ENCODE measurements around the gene UVRAG.

UVRAG gene

DNA sequence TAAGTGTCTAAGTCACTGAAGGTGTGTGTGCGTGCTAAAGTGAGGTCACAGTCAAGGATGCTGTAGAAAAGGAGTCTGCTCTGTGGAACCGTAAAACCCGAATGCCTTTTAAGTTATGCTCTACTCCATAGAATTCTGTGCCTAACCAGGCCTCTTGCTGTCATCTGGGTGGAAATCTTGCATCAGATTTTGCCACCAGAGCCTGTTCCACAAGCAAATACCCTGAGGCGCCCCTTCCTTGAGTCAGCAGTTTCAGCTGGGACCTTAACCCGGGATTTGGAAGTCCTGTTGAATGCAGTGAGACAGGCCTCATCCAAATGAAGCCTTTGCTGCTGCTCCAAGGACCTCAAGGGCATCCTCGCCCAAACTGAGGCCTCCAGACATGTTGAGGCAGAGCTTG, 281.5 kb downstream of the UVRAG start:
- POLR2A ChIA-PET: no interaction called here
- no peaks in the 10 kb centered on the region for H3K9me3 ChIP-seq (ENCODE audit: control insufficient read depth, insufficient read depth, low read depth, low read length)
- TF ChIP-seq SCRT2 (tag by site-specific recombination; IDR thresholded peaks at IDR 0.05): peak; percentile 52; the same call in 1 of the 2 replicates
- no peak for TF ChIP-seq SETDB1 (IDR thresholded peaks at IDR 0.05; ENCODE audit: insufficient read length, low read length)
- H3K36me3 ChIP-seq (ENCODE audit: control insufficient read depth in 2 of 2, insufficient read depth in 1 of 2, low read length in 2 of 2): no peaks in the 10 kb centered on the region
- CTCF ChIA-PET: interaction anchor here (0.6 kb wide), 1 partner anchor 21 kb away, joined by 3 read pairs; no protein-coding TSS in a partner anchor
- no peaks in the 10 kb centered on the region for H3K4me1 ChIP-seq (ENCODE audit: control insufficient read depth, insufficient read depth, low read length)
- no peak overlapping the region for H3K27ac ChIP-seq (ENCODE audit: extremely low read depth, low read depth, low read length)
- no peak overlapping the region for H3K4me3 ChIP-seq (ENCODE audit: low read depth, low read length)

DNA sequence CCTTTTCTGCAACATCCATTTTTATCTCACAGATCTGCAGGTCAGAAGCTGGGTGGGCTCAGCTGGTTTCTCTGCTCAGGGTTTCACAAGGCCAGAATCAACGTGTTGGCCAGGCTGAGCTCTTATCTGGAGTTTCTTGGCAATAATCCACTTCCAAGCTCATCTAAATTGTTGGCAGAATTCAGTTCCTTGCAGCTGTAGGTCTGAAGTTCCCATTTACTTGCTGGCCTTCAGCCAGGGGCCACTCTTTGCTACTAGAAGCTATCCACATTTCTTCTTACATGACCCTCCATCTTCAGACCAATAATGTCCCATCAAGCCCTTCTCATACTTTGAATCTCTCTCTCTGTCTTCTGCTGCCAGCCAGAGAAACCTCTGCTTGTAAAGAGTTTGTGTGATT, 287.8 kb downstream of the UVRAG start:
- TF ChIP-seq HOXD13 (CRISPR knock-in tag; IDR thresholded peaks at IDR 0.05; ENCODE audit: borderline replicate concordance) (no peak), MEIS1 (CRISPR knock-in tag; IDR thresholded peaks at IDR 0.05; ENCODE audit: borderline replicate concordance) (no peak), ZNF184 (tag by site-specific recombination; IDR thresholded peaks at IDR 0.05) (no peak), ZNF785 (tag by site-specific recombination; IDR thresholded peaks at IDR 0.05) (no peak), ZNF341 (tag by site-specific recombination; IDR thresholded peaks at IDR 0.05; ENCODE audit: low read depth) (no peak), ZNF596 (tag by site-specific recombination; IDR thresholded peaks at IDR 0.05) (no peak)
- TF ChIP-seq, protein P1, sequence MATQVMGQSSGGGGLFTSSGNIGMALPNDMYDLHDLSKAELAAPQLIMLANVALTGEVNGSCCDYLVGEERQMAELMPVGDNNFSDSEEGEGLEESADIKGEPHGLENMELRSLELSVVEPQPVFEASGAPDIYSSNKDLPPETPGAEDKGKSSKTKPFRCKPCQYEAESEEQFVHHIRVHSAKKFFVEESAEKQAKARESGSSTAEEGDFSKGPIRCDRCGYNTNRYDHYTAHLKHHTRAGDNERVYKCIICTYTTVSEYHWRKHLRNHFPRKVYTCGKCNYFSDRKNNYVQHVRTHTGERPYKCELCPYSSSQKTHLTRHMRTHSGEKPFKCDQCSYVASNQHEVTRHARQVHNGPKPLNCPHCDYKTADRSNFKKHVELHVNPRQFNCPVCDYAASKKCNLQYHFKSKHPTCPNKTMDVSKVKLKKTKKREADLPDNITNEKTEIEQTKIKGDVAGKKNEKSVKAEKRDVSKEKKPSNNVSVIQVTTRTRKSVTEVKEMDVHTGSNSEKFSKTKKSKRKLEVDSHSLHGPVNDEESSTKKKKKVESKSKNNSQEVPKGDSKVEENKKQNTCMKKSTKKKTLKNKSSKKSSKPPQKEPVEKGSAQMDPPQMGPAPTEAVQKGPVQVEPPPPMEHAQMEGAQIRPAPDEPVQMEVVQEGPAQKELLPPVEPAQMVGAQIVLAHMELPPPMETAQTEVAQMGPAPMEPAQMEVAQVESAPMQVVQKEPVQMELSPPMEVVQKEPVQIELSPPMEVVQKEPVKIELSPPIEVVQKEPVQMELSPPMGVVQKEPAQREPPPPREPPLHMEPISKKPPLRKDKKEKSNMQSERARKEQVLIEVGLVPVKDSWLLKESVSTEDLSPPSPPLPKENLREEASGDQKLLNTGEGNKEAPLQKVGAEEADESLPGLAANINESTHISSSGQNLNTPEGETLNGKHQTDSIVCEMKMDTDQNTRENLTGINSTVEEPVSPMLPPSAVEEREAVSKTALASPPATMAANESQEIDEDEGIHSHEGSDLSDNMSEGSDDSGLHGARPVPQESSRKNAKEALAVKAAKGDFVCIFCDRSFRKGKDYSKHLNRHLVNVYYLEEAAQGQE (tag by site-specific recombination; IDR thresholded peaks at IDR 0.05): no peak
- TF ChIP-seq, protein P2, sequence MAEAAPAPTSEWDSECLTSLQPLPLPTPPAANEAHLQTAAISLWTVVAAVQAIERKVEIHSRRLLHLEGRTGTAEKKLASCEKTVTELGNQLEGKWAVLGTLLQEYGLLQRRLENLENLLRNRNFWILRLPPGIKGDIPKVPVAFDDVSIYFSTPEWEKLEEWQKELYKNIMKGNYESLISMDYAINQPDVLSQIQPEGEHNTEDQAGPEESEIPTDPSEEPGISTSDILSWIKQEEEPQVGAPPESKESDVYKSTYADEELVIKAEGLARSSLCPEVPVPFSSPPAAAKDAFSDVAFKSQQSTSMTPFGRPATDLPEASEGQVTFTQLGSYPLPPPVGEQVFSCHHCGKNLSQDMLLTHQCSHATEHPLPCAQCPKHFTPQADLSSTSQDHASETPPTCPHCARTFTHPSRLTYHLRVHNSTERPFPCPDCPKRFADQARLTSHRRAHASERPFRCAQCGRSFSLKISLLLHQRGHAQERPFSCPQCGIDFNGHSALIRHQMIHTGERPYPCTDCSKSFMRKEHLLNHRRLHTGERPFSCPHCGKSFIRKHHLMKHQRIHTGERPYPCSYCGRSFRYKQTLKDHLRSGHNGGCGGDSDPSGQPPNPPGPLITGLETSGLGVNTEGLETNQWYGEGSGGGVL (tag by site-specific recombination; IDR thresholded peaks at IDR 0.05): no peak
- TF ChIP-seq, protein P3, sequence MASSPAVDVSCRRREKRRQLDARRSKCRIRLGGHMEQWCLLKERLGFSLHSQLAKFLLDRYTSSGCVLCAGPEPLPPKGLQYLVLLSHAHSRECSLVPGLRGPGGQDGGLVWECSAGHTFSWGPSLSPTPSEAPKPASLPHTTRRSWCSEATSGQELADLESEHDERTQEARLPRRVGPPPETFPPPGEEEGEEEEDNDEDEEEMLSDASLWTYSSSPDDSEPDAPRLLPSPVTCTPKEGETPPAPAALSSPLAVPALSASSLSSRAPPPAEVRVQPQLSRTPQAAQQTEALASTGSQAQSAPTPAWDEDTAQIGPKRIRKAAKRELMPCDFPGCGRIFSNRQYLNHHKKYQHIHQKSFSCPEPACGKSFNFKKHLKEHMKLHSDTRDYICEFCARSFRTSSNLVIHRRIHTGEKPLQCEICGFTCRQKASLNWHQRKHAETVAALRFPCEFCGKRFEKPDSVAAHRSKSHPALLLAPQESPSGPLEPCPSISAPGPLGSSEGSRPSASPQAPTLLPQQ (tag by site-specific recombination; IDR thresholded peaks at IDR 0.05): no peak
- H3K36me3 ChIP-seq (ENCODE audit: control insufficient read depth in 2 of 2, insufficient read depth in 1 of 2, low read length in 2 of 2): no peaks in the 10 kb centered on the region
- H3K9me3 ChIP-seq (ENCODE audit: control insufficient read depth, insufficient read depth, low read depth, low read length): no peaks in the 10 kb centered on the region
- ChIA-PET CTCF (interaction anchor here (0.5 to 0.8 kb wide), 2 partner anchors 10 to 185 kb away, joined by 3 read pairs; no protein-coding TSS in a partner anchor), POLR2A (no interaction called here)
- H3K4me3 ChIP-seq (ENCODE audit: low read depth, low read length): no peak overlapping the region
- no peak overlapping the region for H3K27ac ChIP-seq (ENCODE audit: extremely low read depth, low read depth, low read length)
- no peaks in the 10 kb centered on the region for H3K4me1 ChIP-seq (ENCODE audit: control insufficient read depth, insufficient read depth, low read length)

DNA sequence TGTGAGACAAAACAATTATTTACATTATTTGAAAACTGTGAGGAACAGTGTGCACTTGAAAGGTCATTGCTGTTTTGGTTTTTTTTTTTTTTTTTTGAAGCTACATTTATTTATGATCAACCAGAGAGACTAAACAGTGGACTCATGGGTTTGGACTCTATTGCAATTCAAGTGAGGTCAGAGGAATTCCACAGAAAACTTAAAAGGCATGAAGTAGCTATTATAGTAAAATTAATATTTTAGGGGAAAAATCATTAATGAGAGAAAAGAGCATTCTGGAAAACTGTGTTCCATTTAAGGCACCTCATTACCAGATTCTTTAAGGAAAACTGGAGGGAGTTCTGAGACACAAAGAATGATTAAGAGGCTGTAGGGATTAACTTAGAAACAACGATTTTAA, 288.4 kb downstream of the UVRAG start:
- CTCF ChIA-PET: interaction anchor here (0.5 kb wide), 1 partner anchor 186 kb away, joined by 3 read pairs; no protein-coding TSS in a partner anchor
- no peaks in the 10 kb centered on the region for H3K9me3 ChIP-seq (ENCODE audit: control insufficient read depth, insufficient read depth, low read depth, low read length)
- H3K4me1 ChIP-seq (ENCODE audit: control insufficient read depth, insufficient read depth, low read length): no peaks in the 10 kb centered on the region
- H3K36me3 ChIP-seq (ENCODE audit: control insufficient read depth in 2 of 2, insufficient read depth in 1 of 2, low read length in 2 of 2): no peaks in the 10 kb centered on the region
- no peak overlapping the region for H3K27ac ChIP-seq (ENCODE audit: extremely low read depth, low read depth, low read length)
- no peak overlapping the region for H3K4me3 ChIP-seq (ENCODE audit: low read depth, low read length)
- POLR2A ChIA-PET: no interaction called here
- TF ChIP-seq ZNF426 (tag by site-specific recombination; IDR thresholded peaks at IDR 0.05): no peak
- TF ChIP-seq ZNF707 (tag by site-specific recombination; IDR thresholded peaks at IDR 0.05): no peak
- TF ChIP-seq ZBTB8A (tag by site-specific recombination; IDR thresholded peaks at IDR 0.05): no peak
- no peak for TF ChIP-seq TRIM28 (IDR thresholded peaks at IDR 0.05; ENCODE audit: borderline replicate concordance, low read length)
- TF ChIP-seq ZNF266 (tag by site-specific recombination; IDR thresholded peaks at IDR 0.05; ENCODE audit: low read depth): no peak
- TF ChIP-seq, protein P4, sequence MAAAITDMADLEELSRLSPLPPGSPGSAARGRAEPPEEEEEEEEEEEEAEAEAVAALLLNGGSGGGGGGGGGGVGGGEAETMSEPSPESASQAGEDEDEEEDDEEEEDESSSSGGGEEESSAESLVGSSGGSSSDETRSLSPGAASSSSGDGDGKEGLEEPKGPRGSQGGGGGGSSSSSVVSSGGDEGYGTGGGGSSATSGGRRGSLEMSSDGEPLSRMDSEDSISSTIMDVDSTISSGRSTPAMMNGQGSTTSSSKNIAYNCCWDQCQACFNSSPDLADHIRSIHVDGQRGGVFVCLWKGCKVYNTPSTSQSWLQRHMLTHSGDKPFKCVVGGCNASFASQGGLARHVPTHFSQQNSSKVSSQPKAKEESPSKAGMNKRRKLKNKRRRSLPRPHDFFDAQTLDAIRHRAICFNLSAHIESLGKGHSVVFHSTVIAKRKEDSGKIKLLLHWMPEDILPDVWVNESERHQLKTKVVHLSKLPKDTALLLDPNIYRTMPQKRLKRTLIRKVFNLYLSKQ (tag by site-specific recombination; IDR thresholded peaks at IDR 0.05; ENCODE audit: borderline replicate concordance): no peak
- TF ChIP-seq ZFHX2 (tag by site-specific recombination; conservative IDR thresholded peaks at IDR 0.05): no peak
- no peak for TF ChIP-seq BCL11B (tag by site-specific recombination; IDR thresholded peaks at IDR 0.05; ENCODE audit: low read depth)
- no peak for TF ChIP-seq KLF1 (tag by site-specific recombination; IDR thresholded peaks at IDR 0.05)
- no peak for TF ChIP-seq SCRT2 (tag by site-specific recombination; IDR thresholded peaks at IDR 0.05)
- TF ChIP-seq, protein P5, sequence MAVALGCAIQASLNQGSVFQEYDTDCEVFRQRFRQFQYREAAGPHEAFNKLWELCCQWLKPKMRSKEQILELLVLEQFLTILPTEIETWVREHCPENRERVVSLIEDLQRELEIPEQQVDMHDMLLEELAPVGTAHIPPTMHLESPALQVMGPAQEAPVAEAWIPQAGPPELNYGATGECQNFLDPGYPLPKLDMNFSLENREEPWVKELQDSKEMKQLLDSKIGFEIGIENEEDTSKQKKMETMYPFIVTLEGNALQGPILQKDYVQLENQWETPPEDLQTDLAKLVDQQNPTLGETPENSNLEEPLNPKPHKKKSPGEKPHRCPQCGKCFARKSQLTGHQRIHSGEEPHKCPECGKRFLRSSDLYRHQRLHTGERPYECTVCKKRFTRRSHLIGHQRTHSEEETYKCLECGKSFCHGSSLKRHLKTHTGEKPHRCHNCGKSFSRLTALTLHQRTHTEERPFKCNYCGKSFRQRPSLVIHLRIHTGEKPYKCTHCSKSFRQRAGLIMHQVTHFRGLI (tag by site-specific recombination; IDR thresholded peaks at IDR 0.05): no peak

Data from HEK293 (cell line).